GM18909 (cell line): Measurements from ENCODE around the gene PSMA8.
"Not testable (repeated sequence)": the region's sequence is repeated elsewhere in the genome, so short reads cannot be mapped to it uniquely, and the experiment has no call there.

Source experiments
- ATAC-seq: cut with Tn5 transposase; IDR thresholded peaks from one replicate; pipeline ENCODE4 v1.9.1; 2021; ENCODE audit warnings: mild to moderate bottlenecking; ENCODE audit not compliant: unreplicated experiment, poor library complexity

Gene PSMA8

DNA sequence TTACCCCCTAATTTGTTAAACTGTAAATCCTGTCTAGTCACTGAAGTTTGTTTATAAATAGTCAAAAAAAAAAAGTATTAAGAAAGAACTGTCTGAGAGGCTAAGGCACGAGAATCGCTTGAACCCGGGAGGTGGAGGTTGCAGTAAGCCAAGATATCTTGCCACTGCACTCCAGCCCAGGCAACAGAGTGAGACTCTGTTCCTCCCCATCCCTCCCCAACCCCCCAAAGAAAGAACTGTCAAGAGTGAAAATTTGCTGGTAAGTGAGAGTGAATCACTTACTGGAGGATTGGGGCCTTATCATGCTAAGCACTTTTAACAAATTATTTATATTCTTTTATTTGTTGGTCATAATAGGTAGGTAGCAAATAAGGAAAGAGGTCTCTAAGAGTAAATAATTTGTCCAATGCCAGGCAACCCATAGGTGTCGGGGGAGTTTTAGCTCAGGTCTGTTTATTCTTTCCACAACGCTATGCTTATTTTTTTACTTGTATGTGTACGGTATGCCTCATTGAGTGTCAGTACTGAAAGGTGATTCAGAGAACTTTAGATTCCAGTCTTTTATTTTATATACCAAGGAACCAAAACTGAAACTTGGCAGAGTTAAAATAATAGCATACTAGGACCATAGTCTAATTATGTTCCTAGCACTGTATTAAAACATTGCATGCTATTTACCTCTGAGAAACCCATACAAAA lies 95.0 kb downstream of the PSMA8 start:
- ATAC-seq, result no peak

GRCh38 chr18:26230497-26230896 lies 96.8 kb downstream of the PSMA8 start:
- no peak for ATAC-seq

DNA sequence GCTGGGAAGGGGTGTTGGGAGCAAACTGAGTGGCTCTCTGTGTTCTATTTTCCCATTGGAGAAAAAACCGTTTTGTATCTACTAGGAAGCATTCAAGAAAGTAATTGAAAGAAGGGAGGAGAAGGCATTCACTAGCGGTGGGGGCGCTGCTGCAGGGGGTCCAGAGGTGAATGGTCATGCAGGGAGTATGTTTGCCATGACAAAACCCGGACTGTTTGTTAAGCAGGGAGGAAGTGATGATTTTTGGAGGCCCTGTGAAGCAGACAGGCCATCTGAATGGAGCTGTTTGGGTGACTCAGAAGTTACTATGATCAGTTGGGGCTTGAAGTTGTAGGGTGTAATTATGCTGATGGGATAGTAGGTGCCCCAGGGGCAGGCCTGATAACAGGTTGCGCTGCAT lies 99.5 kb downstream of the PSMA8 start:
- no peak for ATAC-seq

- ATAC-seq, result not testable (repeated sequence)
Observed at GRCh38 chr18:26237363-26237762, 103.7 kb downstream of the PSMA8 start.

DNA sequence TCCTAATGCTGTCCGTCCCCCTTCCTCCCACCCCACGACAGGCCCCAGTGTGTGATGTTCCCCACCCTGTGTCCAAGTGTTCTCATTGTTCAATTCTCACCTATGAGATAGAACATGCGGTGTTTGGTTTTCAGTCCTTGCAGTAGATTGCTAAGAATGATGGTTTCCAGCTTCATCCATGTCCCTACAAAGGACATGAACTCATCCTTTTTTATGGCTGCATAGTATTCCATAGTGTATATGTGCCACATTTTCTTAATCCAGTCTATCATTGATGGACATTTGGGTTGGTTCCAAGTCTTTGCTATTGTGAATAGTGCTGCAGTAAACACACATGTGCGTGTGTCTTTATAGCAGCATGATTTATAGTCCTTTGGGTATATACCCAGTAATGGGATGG lies 105.0 kb downstream of the PSMA8 start:
- not testable (repeated sequence) for ATAC-seq

GRCh38 chr18:26242392-26242791 lies 108.7 kb downstream of the PSMA8 start:
- not testable (repeated sequence) for ATAC-seq
